Measurements from ENCODE around the gene P2RY12. TPM values are rescaled to one million over a fixed set of nuclear protein-coding genes. Genes with fewer than 3 reads are reported as not detected.

P2RY12 gene
- not detected for total RNA-seq

GRCh38 chr3:151384741-151385174 lies at the start of gene P2RY12:
P2RY12 (minus strand) TSS chr3:151384753; CDS start chr3:151338845, 45,908 bp downstream.

DNA sequence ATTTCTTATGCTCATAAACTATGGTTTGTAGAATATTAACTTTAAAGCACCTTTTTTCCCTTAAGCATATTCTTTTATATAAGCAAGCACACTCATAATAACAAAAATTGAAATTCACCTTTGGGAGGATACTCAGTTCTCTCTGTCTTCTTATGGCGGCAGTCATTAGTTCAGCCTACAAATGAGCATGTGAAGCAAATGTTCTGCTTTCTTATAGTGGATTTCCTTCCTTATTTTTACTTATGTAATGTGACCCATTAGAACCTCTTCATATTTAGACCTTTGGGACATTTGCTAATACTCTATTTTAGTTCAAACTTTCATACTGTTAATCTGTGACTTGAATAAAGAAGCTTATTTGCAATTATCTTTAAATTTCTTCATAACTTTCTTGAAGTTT lies 55.2 kb downstream of the P2RY12 start, which contains the start of gene P2RY13:
Gene P2RY13 (minus strand): TSS at position 187 of the 400 bp plus-strand sequence. CDS start 21 bp downstream, at position 166.

GRCh38 chr3:151316267-151316991 lies 68.1 kb downstream of the P2RY12 start, which contains the start of gene GPR87:
GPR87 (minus strand) TSS chr3:151316820; CDS start chr3:151300100, 16,720 bp downstream.

Other genes starting within 250 kb of the P2RY12 start
- gene GPR171, start 181.5 kb downstream of the P2RY12 start, total RNA-seq: 100 to 1,000 TPM; 242 to 252 TPM
- under 1 TPM; 0.51 to 0.66 TPM for gene P2RY14, start 106.2 kb downstream of the P2RY12 start, total RNA-seq
- not detected for gene GPR87, start 67.9 kb downstream of the P2RY12 start, total RNA-seq
- gene P2RY13, start 55.2 kb downstream of the P2RY12 start, total RNA-seq: not detected
- gene IGSF10, start 76.3 kb upstream of the P2RY12 start, total RNA-seq: not detected